Aorta (tissue), 5 donors: ENCODE measurements around the gene LGALSL. TPM values are rescaled to one million over a fixed set of nuclear protein-coding genes. Genes with fewer than 3 reads are reported as not detected.

Experiments
- ATAC-seq: fragments of 200-7000 bp; cut with Tn5 transposase; one replicate; pipeline ENCODE4 v1.9.1; 2022; ENCODE audit warnings: moderate library complexity; ENCODE audit not compliant: low FRiP score
- DNase-seq, 2 donors: peaks; one replicate each; pipeline ENCODE4 v3.0.0-alpha.2; 2020
- H3K27ac ChIP-seq, 2 donors: one replicate each; pipeline ENCODE4 v1.5.1; 2013; ENCODE audit warnings: low read length in 2 of 2, mild to moderate bottlenecking in 2 of 2, moderate library complexity in 2 of 2, control low read depth in 1 of 2, inconsistent platforms in 1 of 2, low read depth in 1 of 2
- H3K27me3 ChIP-seq, 2 donors: one replicate each; pipeline ENCODE4 v1.6.1; 2013; ENCODE audit warnings: control low read depth in 1 of 2, low read length in 1 of 2, mild to moderate bottlenecking in 1 of 2, moderate library complexity in 1 of 2; ENCODE audit not compliant: insufficient read depth in 2 of 2, control insufficient read depth in 1 of 2
- H3K36me3 ChIP-seq, 2 donors: one replicate each; pipeline ENCODE4 v1.6.1; 2013; ENCODE audit warnings: control low read depth in 1 of 2, low read length in 1 of 2, mild to moderate bottlenecking in 1 of 2; ENCODE audit not compliant: insufficient read depth in 2 of 2, control insufficient read depth in 1 of 2
- H3K4me1 ChIP-seq, 2 donors: one replicate each; pipeline ENCODE4 v1.6.1; 2013; ENCODE audit warnings: low read length in 2 of 2, control low read depth in 1 of 2, mild to moderate bottlenecking in 1 of 2, moderate library complexity in 1 of 2; ENCODE audit not compliant: insufficient read depth in 2 of 2, control insufficient read depth in 1 of 2
- H3K4me3 ChIP-seq, 2 donors: one replicate each; pipeline ENCODE4 v1.5.1; 2013; ENCODE audit warnings: low read length in 2 of 2, control low read depth in 1 of 2, mild to moderate bottlenecking in 1 of 2
- H3K9me3 ChIP-seq: one replicate; pipeline ENCODE4 v1.6.1; 2013; ENCODE audit warnings: mild to moderate bottlenecking, low read length; ENCODE audit not compliant: control insufficient read depth
- WGBS, 2 donors: extraction: QIAGEN DNeasy Blood & Tissue Kit; methylation state at CpG; one replicate each; pipeline ENCODE4 v1.1.7; 2013; 5-methylcytosine and 5-hydroxymethylcytosine counted together
- intact Hi-C, 2 donors: fragments of 100-400 bp; cut with DNase I; formaldehyde crosslinking; loops; one replicate each; pipeline versions ENCODE4 v1.14.2 to v1.15.0; 2022
- polyA plus RNA-seq, 2 donors: library from polyadenylated mRNA; stranded (reverse); fragments of 200-250 nt; gene quantifications; one replicate each; pipeline ENCODE4 v1.2.3, GENCODE V29; 2013
- total RNA-seq, 2 donors: library from RNA; stranded (reverse); fragmentation: NEBNext Ultra II Directional; extraction: Animal tissue kit (Norgen Biotek cat#: 25700); gene quantifications; one replicate each; pipeline ENCODE4 v1.2.1, GENCODE V29; 2021
- donor health status: healthy with polysubstance abuse.
- donor health status: Bipolar disorder and iron deficiency.
- donor health status: DM: no; HTN: no; CAD: no.
- donor health status: DM: no; HTN: no; CAD: no.
- donor health status: DM: yes; HTN: yes; CAD: no.

Gene LGALSL
- total and polyA plus RNA-seq, 4 donors, result 18.5 to 26.8 (median 19.4) TPM

DNA sequence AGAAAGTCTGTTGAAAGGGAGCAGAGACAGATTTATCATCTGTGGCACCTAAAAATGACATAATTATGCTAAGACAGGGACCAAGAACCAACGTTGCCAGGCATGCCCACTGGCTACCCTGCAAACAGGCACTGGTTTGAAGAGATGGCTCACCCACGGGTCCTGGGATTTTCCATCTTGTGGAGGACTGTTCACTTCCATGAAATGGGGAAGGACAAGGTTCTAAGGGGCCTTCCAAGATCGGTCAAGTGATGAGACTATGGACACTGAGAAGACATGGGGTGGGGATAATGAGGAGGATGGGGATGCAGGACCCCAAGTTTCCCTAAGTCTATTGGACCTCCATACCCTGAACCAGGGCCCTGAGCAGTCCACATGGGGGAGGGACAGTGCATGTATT is 18.9 kb downstream of the LGALSL start:
- WGBS, 2 donors, result 83 to 86% methylated on average over 3 of the region's 3 CpGs
- Histone ChIP-seq H3K36me3 (no peaks in the 10 kb centered on the region), H3K27ac (no peak overlapping the region), H3K27me3 (no peaks in the 10 kb centered on the region), H3K4me1 (no peaks in the 10 kb centered on the region), H3K4me3 (no peak overlapping the region), H3K9me3 (no peaks in the 10 kb centered on the region)
- no peak for ATAC-seq
- no peak for DNase-seq
- intact Hi-C loops, result no loop called here

DNA sequence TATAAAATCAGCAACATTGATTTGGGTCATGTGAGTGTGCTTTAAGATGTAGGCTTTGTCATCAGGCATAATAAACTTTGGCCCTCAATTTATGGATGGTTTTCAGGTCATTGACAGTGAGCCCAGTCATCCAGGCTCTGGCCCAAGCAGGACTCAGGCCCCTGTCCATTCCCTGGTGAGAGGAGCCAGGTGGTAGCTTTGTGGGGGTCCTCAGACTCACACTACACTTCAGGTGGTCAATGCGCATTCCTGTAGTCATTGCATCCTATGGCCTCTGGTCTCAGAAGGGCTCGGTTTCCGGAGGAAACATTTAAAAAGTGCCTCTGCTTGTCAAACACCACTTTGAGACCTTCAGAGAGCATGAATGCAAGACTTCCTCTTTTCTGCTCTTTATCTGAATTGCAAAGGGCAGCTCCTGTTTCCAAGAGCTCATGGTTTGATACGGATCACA is 20.2 kb downstream of the LGALSL start:
- H3K4me1 ChIP-seq, result no peaks in the 10 kb centered on the region
- no peak overlapping the region for H3K4me3 ChIP-seq
- intact Hi-C loops, result no loop called here
- H3K27me3 ChIP-seq, result no peaks in the 10 kb centered on the region
- no peak for DNase-seq
- H3K9me3 ChIP-seq, result no peaks in the 10 kb centered on the region
- no peak overlapping the region for H3K27ac ChIP-seq
- no peaks in the 10 kb centered on the region for H3K36me3 ChIP-seq
- WGBS, 2 donors, result 78 to 82% methylated on average over 4 of the region's 4 CpGs
- no peak for ATAC-seq

DNA sequence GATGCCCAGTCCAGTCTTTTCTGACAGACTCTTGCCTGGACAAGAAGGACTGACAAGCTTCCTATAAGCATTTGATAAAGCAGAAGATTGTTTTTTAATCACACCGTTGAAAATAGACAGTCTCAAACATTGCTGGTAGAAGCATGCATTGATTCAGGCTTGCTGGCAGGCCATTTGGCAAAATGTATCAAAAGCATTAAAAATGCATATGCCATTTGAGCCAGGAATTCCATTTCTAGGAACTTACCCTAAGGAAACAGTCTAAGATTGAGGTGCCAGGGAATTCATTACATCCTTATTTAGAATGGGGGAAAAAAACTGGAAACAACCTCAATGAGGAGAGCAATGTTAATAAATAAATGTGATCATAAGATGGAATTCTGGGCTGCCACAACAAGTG is 20.7 kb downstream of the LGALSL start:
- 8 to 9% methylated on average over 1 of the region's 1 CpG for WGBS, 2 donors
- no peak overlapping the region for H3K4me3 ChIP-seq
- no peak for ATAC-seq

GRCh38 chr2:64477037-64477436 is 23.1 kb downstream of the LGALSL start:
- Histone ChIP-seq H3K4me3 (no peak overlapping the region), H3K9me3 (no peaks in the 10 kb centered on the region), H3K4me1 (no peaks in the 10 kb centered on the region), H3K36me3 (no peaks in the 10 kb centered on the region), H3K27me3 (no peaks in the 10 kb centered on the region), H3K27ac (no peak overlapping the region)
- intact Hi-C loops, result loop anchor here in 1 of 2 donors (5.0 kb wide), 1 partner anchor 125 kb away; no protein-coding TSS in a partner anchor
- WGBS, 2 donors, result 93 to 98% methylated on average over 1 of the region's 1 CpG
- ATAC-seq (no peak), DNase-seq (no peak)

More for the DNA sequence above, 20.7 kb downstream of the LGALSL start:
- Histone ChIP-seq H3K4me1 (no peaks in the 10 kb centered on the region), H3K27me3 (no peaks in the 10 kb centered on the region), H3K36me3 (no peaks in the 10 kb centered on the region), H3K9me3 (no peaks in the 10 kb centered on the region), H3K27ac (no peak overlapping the region)
- no peak for DNase-seq
- intact Hi-C loops, result loop anchor here in 1 of 2 donors (5.0 kb wide), 1 partner anchor 122 kb away; no protein-coding TSS in a partner anchor

DNA sequence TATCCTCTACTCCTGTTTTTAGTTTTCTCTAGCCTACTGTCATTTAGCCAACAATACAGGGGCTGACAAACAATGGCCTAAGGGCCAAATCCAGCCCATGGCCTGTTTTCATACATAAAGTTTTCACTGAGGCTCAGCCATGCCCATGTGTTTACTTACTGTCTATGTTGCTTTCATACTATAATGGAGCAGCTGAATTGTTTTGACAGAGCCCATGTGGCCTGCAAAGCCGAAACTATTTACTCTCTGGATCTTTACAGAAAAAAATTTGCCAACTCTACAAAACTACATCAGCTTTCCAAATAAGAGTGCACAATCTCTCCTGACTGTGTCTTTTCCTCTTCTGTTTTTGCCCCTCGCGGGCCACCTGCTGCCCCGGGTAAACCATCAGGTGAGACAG is 24.0 kb downstream of the LGALSL start:
- Histone ChIP-seq H3K36me3 (no peaks in the 10 kb centered on the region), H3K4me1 (no peaks in the 10 kb centered on the region), H3K9me3 (no peaks in the 10 kb centered on the region), H3K27me3 (no peaks in the 10 kb centered on the region), H3K27ac (no peak overlapping the region), H3K4me3 (no peak overlapping the region)
- 89 to 92% methylated on average over 4 of the region's 4 CpGs for WGBS, 2 donors
- ATAC-seq (no peak), DNase-seq (no peak)
- intact Hi-C loops, result loop anchor here in 1 of 2 donors (5.0 kb wide), 1 partner anchor 126 kb away; no protein-coding TSS in a partner anchor

GRCh38 chr2:64478502-64479230 is 24.7 kb downstream of the LGALSL start:
- WGBS, 2 donors, result 95 to 99% methylated on average over 3 of the region's 3 CpGs
- intact Hi-C loops, result loop anchor here in 1 of 2 donors (5.0 kb wide), 1 partner anchor 126 kb away; no protein-coding TSS in a partner anchor
- Histone ChIP-seq H3K9me3 (no peaks in the 10 kb centered on the region), H3K4me3 (no peak overlapping the region), H3K4me1 (no peaks in the 10 kb centered on the region), H3K36me3 (no peaks in the 10 kb centered on the region), H3K27me3 (no peaks in the 10 kb centered on the region), H3K27ac (no peak overlapping the region)
- ATAC-seq (no peak), DNase-seq (no peak)

DNA sequence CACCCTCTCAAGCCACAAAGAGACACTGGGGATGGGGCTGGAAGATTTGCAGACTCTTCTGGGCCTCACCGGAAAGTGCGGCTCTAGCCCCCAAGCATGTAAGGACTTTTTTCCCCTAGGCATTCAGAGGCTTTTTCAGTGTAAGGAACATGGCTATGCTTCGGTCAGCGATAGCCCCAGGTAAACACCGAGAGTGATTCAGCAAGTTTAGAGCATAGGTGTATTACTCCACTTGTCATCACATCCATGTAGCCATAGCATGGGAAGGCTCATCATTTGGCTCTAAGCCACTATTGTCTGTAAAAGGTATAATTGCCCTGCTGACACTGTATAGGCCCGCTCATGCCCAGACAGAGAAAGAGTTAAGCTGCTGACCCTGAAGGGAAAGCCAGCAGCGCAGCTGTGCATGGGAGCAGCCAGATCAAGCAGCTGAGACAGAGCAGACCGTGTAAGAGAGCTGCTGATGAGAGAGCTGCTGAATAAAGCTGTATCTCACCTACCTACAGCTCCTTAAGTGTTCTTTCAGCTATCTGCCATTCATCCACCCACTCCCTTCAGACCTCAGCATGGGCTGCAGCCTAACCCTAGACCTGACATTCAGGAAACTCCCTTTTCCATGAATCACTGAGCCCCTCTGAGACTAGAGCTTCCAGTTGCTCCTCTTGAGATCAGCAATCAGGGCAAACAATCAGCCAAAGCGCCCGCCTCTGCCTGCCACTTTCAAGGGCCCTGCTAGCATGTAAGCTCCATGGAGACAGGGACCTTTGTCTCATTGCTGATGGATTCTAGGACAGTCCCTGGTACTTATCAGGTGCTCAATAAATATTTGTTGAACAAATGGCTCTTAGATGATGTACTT is 25.5 kb downstream of the LGALSL start:
- WGBS, 2 donors, result 91 to 93% methylated on average over 10 of the region's 10 CpGs
- Histone ChIP-seq H3K4me1 (no peaks in the 10 kb centered on the region), H3K27ac (no peak overlapping the region), H3K36me3 (no peaks in the 10 kb centered on the region), H3K4me3 (no peak overlapping the region), H3K27me3 (no peaks in the 10 kb centered on the region), H3K9me3 (no peaks in the 10 kb centered on the region)
- no peak for DNase-seq
- intact Hi-C loops, result loop anchor here in 1 of 2 donors (5.0 to 10.0 kb wide), 2 partner anchors 127 to 435 kb away; no protein-coding TSS in a partner anchor
- no peak for ATAC-seq

DNA sequence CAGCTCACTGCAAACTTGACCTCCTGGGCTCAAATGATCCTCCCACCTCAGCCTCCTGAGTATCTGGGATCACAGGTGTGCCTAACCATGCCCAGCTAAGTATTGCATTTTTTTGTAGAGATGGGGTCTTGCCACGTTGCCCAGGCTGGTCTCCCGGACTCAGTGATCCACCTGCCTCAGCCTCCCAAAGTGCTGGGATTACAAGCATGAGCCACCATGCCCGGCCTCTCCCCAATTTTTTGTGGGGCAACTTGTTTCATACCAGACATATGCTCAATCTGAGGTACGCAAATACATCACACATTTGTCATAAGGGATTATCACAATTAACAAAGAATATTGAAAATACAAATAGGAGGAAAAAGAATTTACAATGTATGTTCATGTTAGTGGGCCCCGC is 27.7 kb downstream of the LGALSL start:
- Histone ChIP-seq H3K27me3 (no peaks in the 10 kb centered on the region), H3K27ac (no peak overlapping the region), H3K36me3 (no peaks in the 10 kb centered on the region), H3K9me3 (no peaks in the 10 kb centered on the region), H3K4me3 (no peak overlapping the region), H3K4me1 (no peaks in the 10 kb centered on the region)
- 90 to 93% methylated on average over 5 of the region's 5 CpGs for WGBS, 2 donors
- ATAC-seq (no peak), DNase-seq (no peak)
- intact Hi-C loops, result loop anchor here in 1 of 2 donors (10.0 kb wide), 1 partner anchor 437 kb away; no protein-coding TSS in a partner anchor
